Endothelial cell of umbilical vein (primary cell): ENCODE data around the gene GAS7.

Source experiments
- CTCF ChIP-seq, 2 donors: IDR thresholded peaks; 1 replicate in 1 of 2; 2 replicates in 1 of 2; pipeline ENCODE4 v1.5.1; 2011; ENCODE audit warnings: low read length in 2 of 2, mild to moderate bottlenecking in 2 of 2, moderate library complexity in 2 of 2, control low read depth in 1 of 2, inconsistent platforms in 1 of 2, low read depth in 1 of 2; ENCODE audit not compliant: insufficient read depth in 1 of 2; ENCODE audit errors: extremely low read depth in 1 of 2
- EZH2 ChIP-seq: IDR thresholded peaks from 2 replicates; pipeline ENCODE4 v1.6.1; 2012; ENCODE audit warnings: borderline replicate concordance, low read depth, mild to moderate bottlenecking, moderate library complexity, low read length, inconsistent platforms; ENCODE audit not compliant: severe bottlenecking
- MYC ChIP-seq: IDR thresholded peaks from one replicate; pipeline ENCODE4 v1.6.1; 2011; ENCODE audit warnings: mild to moderate bottlenecking, low read depth, low read length
- POLR2A ChIP-seq: IDR thresholded peaks from 2 replicates; pipeline ENCODE4 v1.6.1; 2012; ENCODE audit warnings: low read depth, mild to moderate bottlenecking, control low read depth, low read length
- POLR2AphosphoS5 ChIP-seq: IDR thresholded peaks from 2 replicates; pipeline ENCODE4 v1.6.1; 2012; ENCODE audit warnings: low read depth, mild to moderate bottlenecking, control low read depth, low read length, moderate library complexity; ENCODE audit not compliant: insufficient read depth
- TF ChIP-seq, protein P1 (sequence below): IDR thresholded peaks from 2 replicates; pipeline ENCODE4 v1.6.1; 2011; ENCODE audit not compliant: insufficient read depth, insufficient read length

DNA sequence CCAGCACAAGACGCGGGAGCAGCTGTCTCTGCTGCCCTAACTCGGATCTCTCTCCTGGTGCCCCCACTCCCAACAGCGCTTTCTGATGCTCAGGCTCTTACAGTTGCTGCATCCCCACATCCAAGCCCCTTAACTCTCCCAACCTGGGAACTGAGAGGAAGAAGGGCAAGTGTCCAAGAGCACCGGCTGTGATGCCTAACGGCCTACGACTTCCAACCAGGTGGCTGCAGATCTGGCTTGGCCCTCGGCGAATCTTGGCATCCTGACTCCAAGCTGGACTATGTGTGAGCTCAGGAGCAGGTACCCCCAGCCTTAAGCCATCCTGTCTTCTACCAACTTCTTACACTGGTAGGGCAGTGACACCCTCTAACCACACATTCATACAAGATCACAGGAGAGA is 255.1 kb downstream of the GAS7 start:
- TF ChIP-seq, protein P1, sequence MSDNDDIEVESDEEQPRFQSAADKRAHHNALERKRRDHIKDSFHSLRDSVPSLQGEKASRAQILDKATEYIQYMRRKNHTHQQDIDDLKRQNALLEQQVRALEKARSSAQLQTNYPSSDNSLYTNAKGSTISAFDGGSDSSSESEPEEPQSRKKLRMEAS, result no peak
- TF ChIP-seq CTCF (IDR thresholded peaks at IDR 0.05; ENCODE audit: extremely low read depth in 1 of 2, insufficient read depth in 1 of 2, low read depth in 1 of 2, low read length in 2 of 2) (no peak), POLR2A (no peak), EZH2 (no peak), POLR2AphosphoS5 (no peak), MYC (no peak)
